H7 (cell line): ENCODE results near the gene PDGFB. TPM values are rescaled to one million over a fixed set of nuclear protein-coding genes. Genes with fewer than 3 reads are reported as not detected.

ENCODE experiments used
- DNase-seq: peaks from one replicate; pipeline ENCODE4 v3.0.0; 2012
- H3K27me3 ChIP-seq: 2 replicates; pipeline ENCODE4 v1.6.0; 2011; ENCODE audit warnings: mild to moderate bottlenecking, low read length; ENCODE audit not compliant: control insufficient read depth, insufficient read depth
- H3K36me3 ChIP-seq: replicated peaks from 2 replicates; pipeline ENCODE4 v1.5.1; 2011; ENCODE audit warnings: low read length; ENCODE audit not compliant: control insufficient read depth, insufficient read depth
- H3K4me3 ChIP-seq: 2 replicates; pipeline ENCODE4 v1.5.1; 2011; ENCODE audit warnings: low read depth, mild to moderate bottlenecking, control low read depth, low read length, moderate library complexity; ENCODE audit not compliant: insufficient read depth
- total RNA-seq: library from RNA; depleted of rRNA; stranded (reverse); fragments of >200 nt; shearing (Covaris generic); gene quantifications from 2 replicates; pipeline ENCODE4 v1.2.3, GENCODE V29; 2014

PDGFB gene
- total RNA-seq, 1 experiment from 2014 or later: 7.2 TPM

DNA sequence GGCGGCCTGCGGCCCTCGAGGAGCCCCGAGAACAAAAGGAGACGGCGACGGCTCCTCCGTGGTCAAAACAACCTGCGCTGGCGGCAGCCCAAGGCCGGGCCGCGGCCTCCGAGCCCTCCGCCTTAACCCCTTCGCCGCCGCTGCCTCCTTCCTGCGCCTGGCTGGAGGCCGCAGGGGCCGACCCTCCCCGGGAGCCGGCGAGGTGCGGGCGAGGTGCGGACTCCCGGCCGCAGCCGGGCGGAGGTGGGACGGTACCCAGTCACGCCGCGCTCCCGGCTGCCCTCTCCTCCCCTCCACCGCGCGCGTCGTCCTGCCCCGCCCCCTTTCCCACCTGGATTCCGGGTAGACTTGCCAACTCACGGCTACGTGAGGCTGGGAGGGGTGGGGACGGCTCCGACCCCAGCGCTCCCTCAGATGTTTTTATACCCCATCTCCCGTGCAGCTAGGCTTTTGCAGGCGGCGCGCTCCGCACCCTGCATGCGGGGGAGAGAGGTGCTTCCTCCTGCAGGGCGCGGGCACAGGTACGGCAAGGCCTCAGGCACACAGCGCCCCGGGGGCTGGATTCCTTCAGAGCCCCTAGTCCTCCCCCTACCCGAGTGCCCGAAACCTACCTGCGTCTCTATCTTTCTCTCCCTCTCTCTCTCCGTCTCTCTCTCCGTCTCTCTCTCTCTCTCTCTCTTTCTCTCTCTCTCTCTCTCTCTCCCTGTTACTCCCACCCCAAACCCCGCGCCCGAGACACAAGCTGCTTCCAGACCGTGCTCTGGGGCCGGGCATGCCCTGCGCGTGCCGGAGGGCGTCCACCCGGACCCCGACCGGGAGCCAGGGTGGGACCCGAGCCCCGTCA lies 2.0 kb downstream of the PDGFB start:
- H3K27me3 ChIP-seq: peaks cover 60% of the 10 kb centered on the region
- H3K4me3 ChIP-seq: peak overlapping the region; percentile 64
- no peaks in the 10 kb centered on the region for H3K36me3 ChIP-seq
- DNase-seq: peak; percentile 93

DNA sequence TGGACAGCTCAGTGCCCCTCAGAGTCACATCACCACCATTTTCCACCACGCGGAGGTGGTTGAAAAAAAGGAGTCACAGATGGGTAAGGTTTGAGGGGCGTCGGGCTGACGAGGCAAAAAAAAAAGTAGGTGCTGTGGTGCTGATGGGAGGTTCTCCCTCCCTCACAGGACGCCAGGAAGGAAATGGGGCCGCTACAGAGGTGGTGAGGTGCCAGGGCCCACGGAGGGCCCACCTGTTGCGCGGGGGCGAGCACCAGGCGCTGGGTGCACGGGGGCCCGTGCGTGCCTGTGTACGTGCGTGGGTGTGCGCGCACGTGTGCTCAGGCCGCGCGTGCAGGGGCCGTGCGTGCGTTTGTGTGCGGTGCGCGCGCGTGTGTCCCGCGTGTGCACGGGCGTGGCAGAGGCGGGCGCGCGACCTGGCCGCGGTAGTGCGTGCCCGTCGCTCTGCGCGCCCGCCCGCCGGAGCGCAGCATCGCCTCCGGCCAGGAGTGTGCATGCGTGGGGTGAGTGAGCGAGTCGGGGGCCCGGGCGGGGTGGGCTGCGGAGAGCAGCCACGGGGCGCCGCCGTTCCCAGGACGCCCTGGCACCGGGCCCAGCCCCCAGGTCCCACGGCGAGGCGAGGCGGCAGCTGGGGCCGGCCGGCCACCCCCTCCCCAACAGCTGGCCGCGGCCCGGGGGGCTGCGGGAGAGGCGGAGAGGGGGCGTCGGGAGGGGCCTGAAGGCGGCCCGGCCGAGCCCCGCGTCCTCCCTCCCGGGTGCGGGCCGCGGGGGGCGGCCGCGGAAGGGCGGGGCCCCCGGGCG lies 2.8 kb downstream of the PDGFB start:
- Histone ChIP-seq H3K36me3 (no peaks in the 10 kb centered on the region), H3K4me3 (peak overlapping the region; percentile 64), H3K27me3 (peaks cover 57% of the 10 kb centered on the region)
- DNase-seq: peak; percentile 77

DNA sequence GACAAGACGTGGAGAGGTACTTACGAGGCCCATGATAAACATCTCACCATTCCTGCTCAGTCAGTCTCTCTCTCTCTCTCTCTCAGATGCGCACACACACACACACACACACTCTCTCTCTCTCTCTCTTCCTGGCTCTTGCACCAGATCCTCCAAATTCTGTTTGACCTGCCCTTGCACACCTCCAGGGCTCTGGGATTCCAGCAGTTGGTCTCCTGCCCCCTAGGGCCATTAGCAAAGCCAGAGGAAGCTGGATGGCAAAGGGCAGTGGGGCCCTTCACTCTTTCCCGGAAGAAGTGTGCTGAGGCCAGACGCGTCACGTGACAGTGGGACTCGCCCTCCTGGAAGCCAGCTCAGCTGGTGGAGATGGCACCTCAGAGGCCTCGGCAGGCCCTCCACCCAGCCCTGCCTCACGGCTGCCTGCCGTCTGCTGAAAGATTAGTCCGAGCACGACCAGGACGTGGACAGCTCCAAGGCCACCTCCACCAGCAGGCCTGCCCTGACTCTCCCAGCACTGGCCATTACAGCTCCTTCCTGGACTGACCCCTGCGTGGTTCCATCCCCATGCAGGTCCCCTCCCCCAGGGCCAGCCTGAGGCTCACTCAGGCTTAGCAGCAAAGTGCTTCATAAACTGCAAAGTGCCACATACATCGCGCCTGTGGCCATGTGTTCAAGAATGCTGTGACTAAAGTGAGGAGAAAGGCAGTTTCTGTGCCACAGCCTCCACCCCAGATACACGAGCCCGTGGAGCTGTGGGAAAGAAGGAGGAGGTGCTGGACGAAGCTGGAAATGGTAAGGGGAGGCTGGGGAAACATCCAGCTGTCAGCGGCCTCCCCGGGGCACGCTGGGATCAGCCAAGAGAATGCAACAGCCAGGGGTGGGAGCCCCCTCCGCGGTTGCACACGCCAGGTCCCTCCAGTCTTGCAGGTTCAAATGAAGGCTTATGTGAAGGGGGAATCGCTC lies 3.7 kb downstream of the PDGFB start:
- Histone ChIP-seq H3K4me3 (no peak overlapping the region), H3K27me3 (peaks cover 48% of the 10 kb centered on the region), H3K36me3 (no peaks in the 10 kb centered on the region)
- peak; percentile 73 for DNase-seq

DNA sequence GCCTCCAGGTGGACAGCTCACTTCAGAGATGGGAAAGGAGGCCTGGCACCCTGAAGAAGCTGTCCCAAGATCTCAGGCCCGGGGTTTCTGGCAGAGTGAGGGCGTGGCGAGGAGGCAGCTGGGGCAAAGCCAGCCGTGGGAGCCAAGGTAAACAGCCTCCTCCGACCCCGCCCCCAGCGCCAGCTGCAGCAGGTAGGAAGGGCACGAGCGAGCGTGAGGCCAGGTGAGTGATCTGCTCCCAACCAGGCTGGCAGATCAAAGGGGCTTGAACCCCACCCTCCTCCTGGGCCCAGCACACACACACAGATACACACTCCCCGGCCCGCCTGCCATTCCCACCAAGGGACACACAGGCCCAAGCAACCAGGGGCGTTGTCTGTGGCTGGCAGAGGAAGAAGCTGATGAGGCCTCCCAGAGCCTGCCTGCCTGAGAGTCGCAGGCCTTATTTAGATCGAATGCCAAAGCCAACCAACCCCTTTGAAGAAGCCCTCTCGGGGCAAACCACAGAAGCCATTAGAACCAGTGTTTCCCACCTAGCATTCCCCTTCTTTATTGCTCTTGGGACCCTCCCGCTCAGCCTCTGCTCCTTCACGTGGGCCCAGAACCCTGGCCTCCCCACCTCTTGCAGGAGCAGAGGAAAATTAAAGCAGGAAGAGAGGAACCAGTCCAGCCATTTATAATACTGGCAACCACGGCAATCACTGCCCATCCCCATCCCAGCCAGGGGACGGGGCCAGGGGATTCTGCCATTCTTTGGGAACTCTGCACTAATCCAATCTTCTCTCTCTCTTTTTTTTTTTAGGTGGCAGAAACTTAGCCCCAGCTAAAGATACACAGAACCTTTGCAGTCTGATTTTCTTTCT lies 5.0 kb downstream of the PDGFB start:
- H3K27me3 ChIP-seq: peaks cover 35% of the 10 kb centered on the region
- H3K36me3 ChIP-seq: no peaks in the 10 kb centered on the region
- no peak overlapping the region for H3K4me3 ChIP-seq
- DNase-seq: no peak

DNA sequence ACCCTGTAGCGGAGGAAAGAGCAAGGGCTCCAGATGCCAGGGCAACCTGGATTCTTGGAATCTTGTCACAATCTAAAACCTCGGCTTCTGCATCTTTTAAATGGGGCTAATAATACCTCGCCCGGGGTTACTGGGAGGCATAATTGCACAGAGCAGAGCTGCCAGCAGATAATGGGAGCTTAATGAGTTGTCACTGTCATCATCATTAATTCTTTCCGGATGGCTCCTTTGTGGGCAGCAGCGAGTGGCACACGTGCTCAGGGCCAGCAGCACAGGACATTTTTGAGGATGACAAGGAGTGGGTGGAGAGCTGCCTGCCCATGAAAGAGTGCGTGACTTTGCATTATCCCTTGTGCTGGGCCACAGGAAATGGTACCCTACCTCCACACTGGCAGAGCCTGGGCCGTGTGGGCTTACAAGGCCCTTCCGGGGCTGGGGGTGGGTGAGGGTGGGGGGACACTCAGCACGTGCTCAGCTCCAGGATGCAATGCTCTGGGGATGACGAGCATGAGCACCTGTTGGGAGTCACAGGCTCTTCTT lies 5.7 kb downstream of the PDGFB start:
- H3K36me3 ChIP-seq: no peaks in the 10 kb centered on the region
- DNase-seq: no peak
- H3K27me3 ChIP-seq: peaks cover 28% of the 10 kb centered on the region
- no peak overlapping the region for H3K4me3 ChIP-seq

DNA sequence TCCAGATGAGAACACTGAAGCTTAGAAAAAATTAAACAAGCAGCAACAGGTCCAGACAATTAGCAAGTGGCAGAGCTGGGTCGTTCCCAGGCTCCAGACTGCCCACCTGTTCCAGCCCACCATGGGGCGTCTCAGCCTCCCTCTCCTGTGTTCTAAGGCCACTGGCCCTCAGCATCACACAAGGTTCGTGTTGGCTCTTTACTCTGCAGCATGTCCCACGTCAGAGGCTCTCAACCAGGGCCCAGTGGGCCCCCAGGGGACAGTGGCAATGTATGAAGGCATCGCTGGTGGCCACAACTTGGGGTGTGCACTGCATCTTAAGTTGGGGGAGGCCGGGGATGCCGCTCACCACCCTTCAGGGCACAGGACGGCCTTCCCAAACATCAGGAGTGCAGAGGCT lies 6.2 kb downstream of the PDGFB start:
- Histone ChIP-seq H3K27me3 (peaks cover 25% of the 10 kb centered on the region), H3K36me3 (no peaks in the 10 kb centered on the region), H3K4me3 (no peak overlapping the region)
- DNase-seq: peak; percentile 39

DNA sequence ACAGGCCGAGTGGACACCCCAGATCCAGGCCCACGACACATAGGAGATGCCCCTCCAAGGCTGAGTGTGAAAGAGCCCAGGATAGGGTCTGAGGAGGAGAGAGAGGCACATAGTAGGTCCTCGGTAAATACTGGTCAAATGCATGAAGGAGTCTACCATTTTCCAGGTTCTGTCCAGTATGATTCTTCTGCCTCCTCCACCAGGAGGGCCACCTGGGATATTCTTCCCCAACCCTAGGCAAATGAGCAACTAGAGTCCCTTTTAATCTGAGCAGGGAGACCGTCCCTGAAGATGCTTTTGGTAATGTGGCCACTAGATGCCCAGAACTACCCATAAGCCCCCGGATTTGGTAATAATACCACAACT lies 6.7 kb downstream of the PDGFB start:
- Histone ChIP-seq H3K36me3 (no peaks in the 10 kb centered on the region), H3K27me3 (peaks cover 20% of the 10 kb centered on the region)
- DNase-seq: no peak

DNA sequence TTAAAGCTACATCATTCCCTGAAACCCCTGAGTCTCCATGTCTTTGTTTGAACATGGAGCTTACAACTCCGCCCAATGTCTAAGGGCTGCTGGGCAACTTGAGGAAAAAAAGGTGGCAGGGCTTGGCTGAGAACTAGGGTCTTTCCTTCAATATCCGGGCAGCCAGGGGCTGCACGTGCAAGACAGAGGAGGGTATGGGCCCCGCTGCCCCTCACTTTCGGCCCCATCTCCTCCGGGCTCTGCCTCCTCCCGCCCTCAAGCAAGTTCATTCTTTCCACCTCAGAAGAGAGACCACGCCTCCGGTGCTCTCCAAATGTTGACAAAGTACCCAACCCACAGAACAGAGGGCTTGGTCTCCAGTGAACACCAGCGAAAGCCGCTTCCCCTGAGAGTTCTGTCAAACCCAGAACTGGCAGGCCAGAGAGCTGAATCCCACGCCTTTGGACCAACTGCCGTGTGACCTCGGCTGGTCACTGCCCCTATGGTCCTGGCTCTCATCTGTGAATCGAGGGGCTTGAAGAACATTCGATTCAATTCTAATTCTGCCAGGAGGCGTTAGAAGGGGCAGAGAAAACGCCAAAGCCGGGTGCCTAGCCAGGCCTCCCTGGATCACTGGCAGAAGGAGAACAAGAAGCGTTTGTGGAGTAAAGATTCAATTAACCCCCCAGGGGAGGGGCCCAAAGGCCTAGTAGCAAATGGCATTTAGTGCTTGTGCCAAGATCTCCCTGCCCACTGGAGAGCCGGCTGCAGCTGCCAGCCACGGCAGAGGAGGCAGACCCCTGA lies 7.3 kb downstream of the PDGFB start:
- H3K27me3 ChIP-seq: peaks cover 14% of the 10 kb centered on the region

More for the DNA sequence above, 6.7 kb downstream of the PDGFB start:
- H3K4me3 ChIP-seq: no peak overlapping the region

DNA sequence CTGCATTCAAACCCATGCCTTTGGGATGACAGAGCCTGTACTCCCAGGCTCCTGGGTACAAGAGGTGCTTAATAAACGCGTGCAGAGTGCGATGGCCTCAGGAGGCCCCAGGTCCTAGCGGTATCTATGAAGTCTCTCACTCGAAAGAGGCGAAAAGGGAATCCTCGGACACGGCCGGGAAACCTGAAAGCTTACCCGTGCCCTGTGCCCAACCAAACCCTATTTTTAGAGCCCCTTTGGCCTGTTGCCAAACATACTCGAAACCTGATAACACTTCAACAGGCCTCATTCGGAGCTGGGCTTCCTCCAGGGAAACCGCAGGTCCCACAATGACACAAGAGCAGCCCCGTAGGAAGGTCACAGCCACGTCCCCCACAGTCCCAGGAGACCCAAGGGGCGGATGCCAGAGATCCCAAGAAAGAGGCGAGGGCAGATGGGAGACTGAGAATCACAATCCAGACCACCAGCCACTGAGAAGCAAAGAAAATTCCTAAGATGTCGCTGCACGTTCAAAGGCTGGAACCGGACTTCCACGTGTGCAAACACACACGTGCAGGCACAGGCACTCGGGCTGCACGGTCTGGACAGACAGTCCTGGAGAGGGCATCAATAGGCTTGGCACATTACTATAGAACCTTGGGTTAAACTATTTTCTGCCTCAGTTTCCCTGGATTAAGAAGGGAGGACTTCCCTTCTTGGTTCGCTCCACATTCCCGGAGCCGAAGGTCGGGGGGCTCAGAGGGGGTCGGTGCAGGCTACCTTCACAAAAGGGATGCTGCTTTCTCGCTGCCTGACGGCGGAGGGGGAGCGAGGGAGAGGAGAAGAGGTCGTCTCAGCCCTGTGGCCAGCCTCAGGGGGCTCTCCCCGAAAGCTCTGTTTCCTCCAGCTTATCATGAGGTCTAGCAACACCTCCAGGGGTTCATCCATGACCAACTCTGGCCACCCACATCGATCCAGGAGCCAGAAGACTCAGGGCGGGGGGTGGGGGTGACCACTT lies 8.2 kb downstream of the PDGFB start:
- no peak for DNase-seq
- Histone ChIP-seq H3K36me3 (no peaks in the 10 kb centered on the region; the same call in 1 of the 2 replicates), H3K4me3 (no peak overlapping the region), H3K27me3 (peaks cover 8% of the 10 kb centered on the region; the same call in 1 of the 2 replicates)

More for the DNA sequence above, 7.3 kb downstream of the PDGFB start:
- no peak overlapping the region for H3K4me3 ChIP-seq
- peak; percentile 56 for DNase-seq
- H3K36me3 ChIP-seq: no peaks in the 10 kb centered on the region

DNA sequence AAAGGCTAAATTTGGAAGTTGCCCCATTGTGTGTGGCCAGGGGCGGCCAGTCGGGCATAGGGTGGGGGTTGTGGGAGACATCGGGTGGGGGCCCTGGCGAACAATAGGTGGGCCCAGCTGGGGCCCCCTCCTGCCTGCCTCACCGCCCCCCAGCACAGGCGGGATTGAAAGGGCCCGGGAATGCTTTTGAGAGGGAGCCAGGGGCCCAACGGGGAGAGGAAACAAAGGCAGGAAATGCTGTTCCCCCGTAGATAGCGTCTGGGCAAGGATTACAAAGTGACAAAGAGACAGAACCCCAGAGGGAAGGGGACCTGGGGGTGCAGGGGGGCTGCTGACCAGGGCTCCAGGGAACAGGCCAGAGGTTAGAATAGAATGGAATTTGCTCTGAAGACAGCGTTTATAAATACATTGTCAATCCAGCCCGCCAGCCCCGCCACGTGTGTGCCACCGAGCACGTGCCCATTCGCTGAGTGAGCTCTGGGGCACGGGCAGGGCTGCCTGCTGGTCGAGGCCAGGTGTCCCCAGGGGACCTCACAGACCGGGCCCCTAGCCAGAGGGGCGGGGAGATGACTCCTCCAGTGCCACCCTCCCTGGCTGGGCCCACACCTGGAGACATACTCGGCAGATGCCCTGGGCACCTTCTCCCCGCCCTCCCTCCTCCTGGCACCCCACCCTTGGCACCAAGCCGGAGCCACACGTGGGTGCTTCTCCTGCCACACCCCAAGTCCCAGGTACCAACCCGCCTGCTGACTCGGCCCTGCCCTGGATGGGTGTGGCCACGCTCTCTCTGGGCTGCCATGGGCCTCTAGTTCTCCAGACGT lies 9.7 kb downstream of the PDGFB start:
- peak; percentile 73 for DNase-seq
- peaks cover 2% of the 10 kb centered on the region for H3K36me3 ChIP-seq
- no peaks in the 10 kb centered on the region for H3K27me3 ChIP-seq
- no peak overlapping the region for H3K4me3 ChIP-seq

DNA sequence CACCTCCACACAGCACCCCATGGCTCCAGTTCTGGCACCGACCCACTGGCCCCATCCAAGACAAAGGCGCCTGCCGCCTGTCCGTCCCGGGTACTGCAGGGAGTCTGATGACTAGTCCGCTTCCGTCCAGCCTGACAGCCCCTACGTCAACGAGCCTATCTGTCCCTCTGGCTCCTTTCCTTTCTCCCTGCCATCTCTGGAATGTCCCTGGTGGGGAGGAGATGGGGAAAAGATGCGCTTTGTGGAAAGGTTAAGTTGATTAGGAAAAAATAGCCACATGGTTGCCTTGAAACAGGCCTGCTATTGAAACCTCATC lies 10.4 kb downstream of the PDGFB start:
- peak; percentile 91 for DNase-seq
- peaks cover 2% of the 10 kb centered on the region for H3K36me3 ChIP-seq
- no peaks in the 10 kb centered on the region for H3K27me3 ChIP-seq
- no peak overlapping the region for H3K4me3 ChIP-seq
